Left ventricle myocardium superior (tissue), 1 donor: ENCODE results near the gene TCEA3. TPM values are rescaled to one million over a fixed set of nuclear protein-coding genes. Genes with fewer than 3 reads are reported as not detected.
A peak's percentile ranks its signal among the peaks of the same experiment; 100 is the strongest.

ENCODE experiments used
- ATAC-seq: fragments of 200-7000 bp; cut with Tn5 transposase; one replicate; pipeline ENCODE4 v1.9.1; 2020; ENCODE audit warnings: mild to moderate bottlenecking, moderate library complexity
- DNase-seq: peaks from one replicate; pipeline ENCODE4 v3.0.0-alpha.2; 2020
- intact Hi-C: fragments of 100-400 bp; cut with micrococcal nuclease; formaldehyde crosslinking; loops from one replicate; pipeline ENCODE4 v1.11.0; 2022
- total RNA-seq: library from RNA; stranded (reverse); fragmentation: NEBNext Ultra II Directional; extraction: Animal tissue kit (Norgen Biotek cat#: 25700); gene quantifications from one replicate; pipeline ENCODE4 v1.2.1, GENCODE V29; 2021
- donor health status: DM: no; HTN: yes; CAD: no; lungs with severe emphysema.

TCEA3 gene
- total RNA-seq, 1 donor from 2014 or later = 81.0 TPM

DNA sequence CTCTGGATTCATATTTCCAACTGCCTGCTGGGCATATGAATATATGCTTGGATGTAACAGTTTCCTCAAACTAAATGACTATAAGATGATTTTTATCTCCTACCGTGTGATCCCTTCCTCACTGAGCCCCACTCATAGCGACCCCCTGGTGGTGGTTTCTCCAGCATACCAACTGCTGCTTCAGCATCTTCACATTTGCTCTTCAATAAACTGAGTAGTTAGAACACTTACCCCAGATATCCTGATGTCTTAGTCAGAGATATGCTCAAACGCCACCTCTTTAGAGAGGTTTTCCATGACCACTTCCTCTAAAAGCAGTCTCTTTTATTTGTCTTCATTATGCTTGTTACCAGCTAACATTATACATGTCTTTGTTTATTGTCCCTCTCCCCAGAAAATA is 70.3 kb downstream of the TCEA3 start:
- ATAC-seq = no peak
- intact Hi-C loops = no loop called here
- no peak for DNase-seq

- intact Hi-C loops = no loop called here
- DNase-seq (no peak), ATAC-seq (no peak)
Measured at GRCh38 chr1:23352096-23352695, 72.4 kb downstream of the TCEA3 start.

GRCh38 chr1:23345920-23346319 is 78.6 kb downstream of the TCEA3 start:
- no peak for DNase-seq
- intact Hi-C loops = loop anchor here (10.0 kb wide), 1 partner anchor 59 kb away; no protein-coding TSS in a partner anchor

DNA sequence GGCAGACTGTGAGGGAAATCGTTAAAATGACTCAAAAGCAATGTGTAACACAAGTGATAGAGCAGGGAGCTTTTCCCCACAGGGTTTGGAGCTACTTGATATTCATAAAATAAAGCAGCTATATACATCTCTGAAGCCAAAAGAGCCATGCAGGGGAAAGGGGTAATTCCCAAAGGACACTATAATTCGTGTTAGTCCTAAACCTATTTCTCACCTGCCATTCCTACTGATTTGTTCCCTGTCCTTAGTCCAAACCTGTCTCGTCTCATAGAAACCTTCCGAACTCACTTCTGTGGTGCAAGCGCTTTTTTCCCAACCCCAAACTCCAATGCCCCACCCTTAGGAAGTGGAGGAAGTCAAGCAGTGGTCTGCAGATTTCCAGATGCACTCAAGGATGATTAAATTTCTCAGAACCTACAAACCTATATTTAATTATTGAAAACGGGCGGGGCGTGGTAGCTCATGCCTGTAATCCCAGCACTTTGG is 79.5 kb downstream of the TCEA3 start:
- intact Hi-C loops = loop anchor here (10.0 kb wide), 1 partner anchor 60 kb away; no protein-coding TSS in a partner anchor
- ATAC-seq (no peak), DNase-seq (no peak)

More at GRCh38 chr1:23345920-23346319, 78.6 kb downstream of the TCEA3 start:
- no peak for ATAC-seq

DNA sequence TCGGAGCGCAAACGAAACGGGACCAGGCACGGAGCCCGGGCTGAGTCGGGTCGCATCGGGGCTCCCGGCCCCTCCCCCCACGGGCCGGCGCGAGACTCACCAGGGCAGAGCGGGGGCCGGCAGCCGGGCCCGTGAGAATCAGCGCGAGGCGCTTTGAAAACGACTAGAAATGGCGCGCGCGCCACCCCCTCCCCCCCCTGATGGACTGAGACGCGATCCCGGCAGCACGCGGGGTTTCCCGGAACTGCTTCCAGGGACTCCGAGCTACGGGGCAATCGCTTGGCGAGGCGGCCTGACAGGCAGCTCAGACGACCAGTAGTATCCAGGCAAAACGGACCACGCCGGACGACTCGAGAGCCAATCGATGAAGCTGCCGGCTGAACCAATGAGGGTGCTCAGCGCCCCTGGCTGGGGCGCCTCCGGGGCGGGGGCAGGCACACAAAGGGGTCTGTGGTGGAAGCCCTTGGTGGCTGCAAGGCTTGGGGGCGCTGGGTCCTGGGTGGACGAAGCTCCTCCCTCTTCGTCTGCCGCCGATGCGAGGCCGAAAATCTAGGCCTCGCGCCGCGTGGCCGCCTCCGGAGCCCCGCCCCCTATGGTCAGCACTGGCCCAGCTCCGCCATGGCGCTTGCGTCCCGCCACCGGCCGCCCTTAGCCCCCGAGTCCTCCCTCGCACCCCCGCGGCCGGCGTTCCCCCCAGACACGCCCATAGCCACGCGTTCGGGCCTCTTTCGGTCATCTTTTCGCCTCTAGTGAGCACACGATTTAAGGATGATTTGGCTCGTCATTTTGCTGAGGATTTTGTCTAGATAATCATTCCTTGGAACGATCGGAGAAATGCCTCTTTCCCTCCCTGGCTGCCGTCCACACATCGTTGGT is 80.2 kb downstream of the TCEA3 start, which contains the start of gene HNRNPR:
Gene HNRNPR (minus strand): TSS at position 174 of the 876 bp plus-strand sequence. CDS start 3,276 bp downstream, outside the sequence.
- peak; percentile 97 for ATAC-seq
- intact Hi-C loops = loop anchor here (10.0 kb wide), 1 partner anchor 60 kb away; no protein-coding TSS in a partner anchor
- DNase-seq = peak; percentile 100

DNA sequence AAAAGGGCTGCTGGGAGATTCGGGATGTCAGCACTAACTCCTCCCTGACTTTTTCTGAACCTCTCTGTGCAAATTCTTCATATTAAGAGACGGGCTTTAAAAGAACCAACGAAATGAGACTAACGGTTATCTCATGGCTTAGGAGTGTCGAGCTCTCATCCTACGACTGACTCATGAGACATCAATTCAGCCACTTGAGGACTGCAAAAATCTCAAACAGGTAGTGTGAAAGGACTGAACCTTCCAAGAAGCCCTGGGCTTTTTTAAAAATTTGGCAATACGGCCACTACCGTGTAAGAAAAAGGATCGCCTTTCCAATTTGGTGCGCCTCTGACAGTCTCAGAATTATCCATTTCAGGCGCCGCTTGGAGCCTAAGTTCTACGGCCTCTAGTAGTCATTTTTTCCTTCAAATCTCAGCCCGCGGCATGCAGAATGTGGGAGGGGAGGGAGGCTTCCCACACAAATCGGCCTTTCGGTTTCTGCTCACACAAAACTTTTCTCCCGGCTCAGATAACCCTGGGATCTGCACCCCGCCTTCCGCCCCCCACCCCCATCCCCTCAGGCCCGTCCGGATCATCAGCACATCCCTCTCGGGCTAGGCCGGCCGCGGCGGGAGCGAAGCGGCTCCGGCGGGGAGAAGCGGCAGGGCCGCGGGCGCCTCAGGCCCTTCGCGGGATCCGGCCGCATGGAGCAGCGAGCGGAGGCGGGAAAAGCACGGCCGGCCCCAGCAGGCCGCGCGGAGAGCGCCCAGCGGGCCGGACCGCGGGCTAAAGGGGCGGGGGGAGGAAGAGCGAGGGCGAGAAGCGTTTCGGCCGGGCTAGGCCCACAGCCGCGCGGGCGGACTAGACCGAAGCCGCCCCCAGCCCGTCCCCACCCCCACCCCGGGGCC is 81.1 kb downstream of the TCEA3 start:
- ATAC-seq (peak; percentile 55), DNase-seq (no peak)
- intact Hi-C loops = loop anchor here (10.0 kb wide), 1 partner anchor 61 kb away; no protein-coding TSS in a partner anchor

DNA sequence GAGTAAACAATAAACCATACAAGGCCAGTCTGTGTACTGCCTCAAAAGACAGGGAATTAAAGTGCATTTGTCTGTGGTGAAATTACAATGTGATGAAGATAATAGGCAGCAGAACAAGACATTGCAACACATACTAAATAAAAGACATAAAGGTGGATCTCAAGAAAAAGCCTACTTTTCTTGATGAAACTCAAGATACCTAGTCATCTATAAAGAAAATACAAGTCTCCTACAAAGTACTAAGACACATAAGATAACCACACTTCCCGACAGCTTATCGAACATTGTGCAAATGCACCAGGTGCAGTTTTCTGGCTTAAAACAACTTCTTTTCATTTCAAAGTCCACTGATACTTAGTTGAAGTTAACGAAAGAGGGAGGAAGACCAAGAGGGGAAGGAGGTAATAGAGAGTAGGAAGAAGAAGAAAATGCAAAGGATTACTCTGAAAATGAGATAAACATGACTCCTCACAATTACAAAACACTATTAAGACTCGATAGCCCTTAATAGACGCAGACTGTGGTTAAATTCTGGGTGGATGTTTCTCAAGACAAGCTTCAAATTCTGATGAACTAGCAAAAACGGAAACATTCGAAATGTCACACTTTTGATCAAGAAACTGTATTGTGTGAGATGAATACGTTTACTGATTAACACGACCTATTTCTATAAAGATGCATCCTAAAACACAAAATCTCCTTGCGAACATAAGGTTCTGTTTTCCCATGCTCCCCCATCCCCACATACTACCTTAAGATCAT is 82.4 kb downstream of the TCEA3 start:
- DNase-seq = no peak
- intact Hi-C loops = loop anchor here (10.0 kb wide), 1 partner anchor 63 kb away; no protein-coding TSS in a partner anchor
- ATAC-seq = no peak

GRCh38 chr1:23339632-23340031 is 84.9 kb downstream of the TCEA3 start:
- no peak for ATAC-seq
- intact Hi-C loops = loop anchor here (10.0 kb wide), 1 partner anchor 65 kb away; no protein-coding TSS in a partner anchor

GRCh38 chr1:23337869-23338268 is 86.7 kb downstream of the TCEA3 start:
- ATAC-seq = no peak

More at GRCh38 chr1:23339632-23340031, 84.9 kb downstream of the TCEA3 start:
- DNase-seq = no peak

DNA sequence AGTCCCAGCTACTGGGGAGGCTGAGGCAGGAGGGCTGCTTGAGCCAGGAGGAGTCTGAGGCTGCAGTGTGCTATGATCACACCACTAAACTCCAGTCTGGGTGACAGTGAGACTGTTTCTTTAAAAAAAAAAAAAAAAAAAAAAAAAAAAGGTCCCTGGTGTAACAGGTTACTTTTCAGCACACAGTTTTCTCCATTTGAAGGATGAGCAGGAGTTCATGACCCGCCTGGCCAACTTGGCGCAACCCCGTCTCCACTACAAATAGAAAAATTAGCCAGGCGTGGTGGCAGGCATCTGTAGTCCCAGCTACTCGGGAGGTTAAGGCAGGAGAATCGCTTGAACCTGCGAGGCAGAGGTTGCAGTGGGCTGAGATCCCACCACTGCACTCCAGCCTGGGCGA is 92.8 kb downstream of the TCEA3 start:
- DNase-seq = no peak
- no peak for ATAC-seq
- intact Hi-C loops = no loop called here

More at GRCh38 chr1:23337869-23338268, 86.7 kb downstream of the TCEA3 start:
- DNase-seq = no peak
- intact Hi-C loops = no loop called here

Other genes starting within 250 kb of the TCEA3 start
- gene HTR1D, start 207.2 kb downstream of the TCEA3 start, total RNA-seq = 0.07 TPM
- 54.9 TPM for gene HNRNPR, start 80.5 kb downstream of the TCEA3 start, total RNA-seq
- gene ZNF436, start 54.9 kb downstream of the TCEA3 start, total RNA-seq = 12.4 TPM
- 47.3 TPM for gene ASAP3, start 59.4 kb upstream of the TCEA3 start, total RNA-seq
- 0.35 TPM for gene E2F2, start 106.5 kb upstream of the TCEA3 start, total RNA-seq
- 82.4 TPM for gene ID3, start 134.8 kb upstream of the TCEA3 start, total RNA-seq